LNCaP clone FGC (cell line): Measurements from ENCODE around the gene ADAMTS14.

Source experiments
- DNase-seq: peaks from one replicate; pipeline ENCODE4 v3.0.0-alpha.2; 2011; ENCODE audit warnings: low read depth
- H3K4me3 ChIP-seq: 2 replicates; pipeline ENCODE4 v1.5.1; 2011; ENCODE audit warnings: mild to moderate bottlenecking, low read depth, low read length, control low read depth
- TF ChIP-seq, protein P1 (sequence below): IDR thresholded peaks from 2 replicates; pipeline ENCODE4 v1.5.1; 2012; ENCODE audit warnings: mild to moderate bottlenecking; ENCODE audit not compliant: control insufficient read depth, insufficient read depth; ENCODE audit errors: extremely low read depth

Gene ADAMTS14

DNA sequence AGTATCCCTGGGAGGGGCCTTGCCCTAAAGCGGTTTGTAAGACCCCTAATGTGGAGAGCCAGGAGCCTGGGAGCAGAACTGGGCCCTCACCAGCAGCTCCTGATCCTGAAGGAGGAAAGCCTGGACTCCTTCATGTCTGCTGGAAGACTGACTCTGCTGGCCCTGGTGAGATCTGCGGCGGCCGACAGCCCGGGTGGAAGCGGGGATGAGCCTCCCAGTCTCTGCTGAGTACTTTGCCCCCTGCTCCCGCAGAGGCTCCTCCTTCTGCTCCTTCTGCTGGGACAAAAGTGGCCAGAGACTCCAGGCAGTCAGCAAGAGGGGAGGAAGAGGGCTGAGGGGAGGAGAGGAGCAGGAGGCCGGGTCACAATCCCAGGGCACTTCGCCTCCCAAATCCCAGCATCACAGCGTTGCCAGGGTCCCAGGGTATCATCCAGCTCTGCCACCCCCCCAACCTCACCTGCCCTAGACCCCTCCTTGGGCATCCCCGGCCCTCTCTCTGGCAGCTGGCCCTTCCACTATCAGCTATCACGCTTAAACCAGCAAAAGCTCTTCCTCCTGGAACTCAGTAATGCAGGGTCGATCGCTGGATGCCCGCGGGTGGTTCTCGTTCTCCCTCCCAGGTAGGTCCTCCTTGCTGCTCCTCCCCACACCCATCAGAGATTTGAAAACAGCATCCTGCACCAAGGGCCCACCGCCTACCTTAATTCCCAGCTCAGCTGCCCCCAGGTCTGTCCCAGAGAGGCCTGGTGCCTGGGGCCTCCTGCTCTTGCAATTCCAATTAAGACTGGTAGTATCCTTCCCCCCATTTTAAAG is 105.0 kb downstream of the ADAMTS14 start:
- no peak for DNase-seq
- H3K4me3 ChIP-seq, result no peak overlapping the region
- TF ChIP-seq, protein P1, sequence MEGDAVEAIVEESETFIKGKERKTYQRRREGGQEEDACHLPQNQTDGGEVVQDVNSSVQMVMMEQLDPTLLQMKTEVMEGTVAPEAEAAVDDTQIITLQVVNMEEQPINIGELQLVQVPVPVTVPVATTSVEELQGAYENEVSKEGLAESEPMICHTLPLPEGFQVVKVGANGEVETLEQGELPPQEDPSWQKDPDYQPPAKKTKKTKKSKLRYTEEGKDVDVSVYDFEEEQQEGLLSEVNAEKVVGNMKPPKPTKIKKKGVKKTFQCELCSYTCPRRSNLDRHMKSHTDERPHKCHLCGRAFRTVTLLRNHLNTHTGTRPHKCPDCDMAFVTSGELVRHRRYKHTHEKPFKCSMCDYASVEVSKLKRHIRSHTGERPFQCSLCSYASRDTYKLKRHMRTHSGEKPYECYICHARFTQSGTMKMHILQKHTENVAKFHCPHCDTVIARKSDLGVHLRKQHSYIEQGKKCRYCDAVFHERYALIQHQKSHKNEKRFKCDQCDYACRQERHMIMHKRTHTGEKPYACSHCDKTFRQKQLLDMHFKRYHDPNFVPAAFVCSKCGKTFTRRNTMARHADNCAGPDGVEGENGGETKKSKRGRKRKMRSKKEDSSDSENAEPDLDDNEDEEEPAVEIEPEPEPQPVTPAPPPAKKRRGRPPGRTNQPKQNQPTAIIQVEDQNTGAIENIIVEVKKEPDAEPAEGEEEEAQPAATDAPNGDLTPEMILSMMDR, result no peak

DNA sequence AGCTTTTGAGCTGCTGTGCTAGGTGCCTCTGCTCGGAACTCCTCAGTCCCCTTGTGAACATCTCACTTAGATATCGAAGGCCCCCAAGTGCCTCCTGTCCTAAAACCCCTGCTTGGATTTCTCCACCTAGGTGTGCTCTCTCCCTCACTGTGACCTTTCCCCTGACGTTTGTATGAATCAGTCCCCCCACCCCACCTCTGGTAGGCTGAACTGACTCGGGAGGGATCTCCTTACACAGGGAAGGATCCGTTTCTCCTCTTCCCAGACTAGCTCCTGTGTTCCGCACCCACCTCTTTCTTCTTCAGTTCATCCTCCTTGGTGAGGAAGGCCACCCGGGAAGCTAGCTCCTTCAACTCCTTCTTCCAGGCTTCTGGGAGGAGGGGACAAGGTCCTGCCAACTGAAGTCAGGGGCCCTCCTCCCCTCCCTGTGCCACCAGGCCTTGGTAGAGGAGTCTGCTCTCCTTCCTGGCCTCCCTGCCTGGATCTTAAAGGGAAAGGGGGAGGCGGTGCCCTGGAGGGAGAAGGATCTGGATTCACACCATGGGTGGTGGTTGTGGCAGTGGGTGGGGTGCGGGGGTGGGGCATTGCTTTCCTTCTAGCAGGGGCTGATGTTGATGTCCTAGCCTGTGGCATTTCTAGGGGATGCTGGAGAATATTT is 106.1 kb downstream of the ADAMTS14 start:
- DNase-seq, result no peak
- TF ChIP-seq, protein P1, result no peak
- no peak overlapping the region for H3K4me3 ChIP-seq

GRCh38 chr10:70779088-70779487 is 106.8 kb downstream of the ADAMTS14 start:
- no peak overlapping the region for H3K4me3 ChIP-seq
- no peak for DNase-seq
- TF ChIP-seq, protein P1, result no peak

- no peak for DNase-seq
Observed at GRCh38 chr10:70779511-70780369, 107.4 kb downstream of the ADAMTS14 start.

DNA sequence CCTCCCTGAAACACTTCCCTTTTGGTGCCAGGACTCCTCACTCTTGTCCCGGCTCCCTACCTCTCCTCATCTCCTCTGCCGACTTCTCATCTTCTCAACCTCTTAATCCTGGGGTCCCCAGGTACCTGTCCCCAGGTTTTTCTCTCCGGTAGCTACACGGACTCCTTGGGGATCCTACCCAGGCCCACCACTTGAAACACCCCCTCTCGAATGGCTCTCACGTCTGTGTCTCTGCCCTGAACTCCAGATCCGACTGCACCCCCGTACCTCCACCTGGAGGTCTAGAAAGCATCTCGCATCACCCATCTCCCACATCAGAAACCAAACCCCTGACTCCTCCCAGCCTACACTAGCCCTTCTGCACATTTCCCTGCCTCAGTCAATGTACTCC is 108.1 kb downstream of the ADAMTS14 start:
- no peak for DNase-seq
- TF ChIP-seq, protein P1, result no peak

More at GRCh38 chr10:70779511-70780369, 107.4 kb downstream of the ADAMTS14 start:
- TF ChIP-seq, protein P1, result no peak
- no peak overlapping the region for H3K4me3 ChIP-seq

GRCh38 chr10:70780772-70781171 is 108.5 kb downstream of the ADAMTS14 start:
- no peak for DNase-seq
- H3K4me3 ChIP-seq, result no peak overlapping the region
- TF ChIP-seq, protein P1, result no peak

More for the DNA sequence above, 108.1 kb downstream of the ADAMTS14 start:
- H3K4me3 ChIP-seq, result no peak overlapping the region
